Endothelial cell (in vitro differentiated cells): Measurements from ENCODE around the gene GNG3. TPM values are rescaled to one million over a fixed set of nuclear protein-coding genes. Genes with fewer than 3 reads are reported as not detected.

Experiments
- DNase-seq: peaks from one replicate; pipeline ENCODE4 v3.0.0; 2021; ENCODE audit warnings: low spot score
- H3K27ac Mint-ChIP-seq: one replicate; pipeline ENCODE4 v1.8.0; 2021; ENCODE audit warnings: mixed read lengths, inconsistent platforms; ENCODE audit not compliant: unreplicated experiment
- H3K27me3 Mint-ChIP-seq: one replicate; pipeline ENCODE4 v1.8.0; 2021; ENCODE audit warnings: mild to moderate bottlenecking, moderate library complexity, mixed read lengths, inconsistent platforms; ENCODE audit not compliant: unreplicated experiment
- H3K36me3 Mint-ChIP-seq: one replicate; pipeline ENCODE4 v1.8.0; 2021; ENCODE audit warnings: mild to moderate bottlenecking, low read depth, mixed read lengths, inconsistent platforms; ENCODE audit not compliant: unreplicated experiment
- H3K4me1 Mint-ChIP-seq: one replicate; pipeline ENCODE4 v1.8.0; 2021; ENCODE audit warnings: mild to moderate bottlenecking, mixed read lengths, inconsistent platforms; ENCODE audit not compliant: unreplicated experiment
- H3K4me3 Mint-ChIP-seq: one replicate; pipeline ENCODE4 v1.8.0; 2021; ENCODE audit warnings: mild to moderate bottlenecking, mixed read lengths, inconsistent platforms; ENCODE audit not compliant: unreplicated experiment
- H3K9me3 Mint-ChIP-seq: one replicate; pipeline ENCODE4 v1.8.0; 2021; ENCODE audit warnings: mixed read lengths, inconsistent platforms; ENCODE audit not compliant: unreplicated experiment
- long read RNA-seq: library from polyadenylated mRNA; unstranded; transcript quantifications from one replicate; pipeline ENCODE4 v2.0.0, GENCODE V29; 2020; ENCODE audit not compliant: unreplicated experiment
- total RNA-seq: library from RNA; stranded (reverse); fragmentation: NEBNext Ultra II Directional; extraction: Animal tissue kit (Norgen Biotek cat#: 25700); gene quantifications from one replicate; pipeline ENCODE4 v1.2.1, GENCODE V29; 2021; ENCODE audit not compliant: unreplicated experiment
- TF ChIP-seq, protein P1 (sequence below): fragments of 200-600 bp; sonication (generic); IDR thresholded peaks from one replicate; pipeline ENCODE4 v1.5.0; 2021; ENCODE audit warnings: antibody characterized with exemption; ENCODE audit not compliant: unreplicated experiment

Gene GNG3
- 1.1 TPM for total RNA-seq
- long read RNA-seq, partial matches to known transcripts, result 0 of 2 reads
- long read RNA-seq, other reads (novel, unspliced or antisense), result 0 of 2 reads

GRCh38 chr11:62707277-62707861 is at the start of gene GNG3, which contains the start of gene BSCL2:
GNG3 (plus strand) TSS chr11:62707676; CDS start chr11:62708296, 620 bp downstream.
BSCL2 (minus strand) TSS chr11:62707424; CDS start chr11:62707195, 229 bp downstream.
- TF ChIP-seq, protein P1, sequence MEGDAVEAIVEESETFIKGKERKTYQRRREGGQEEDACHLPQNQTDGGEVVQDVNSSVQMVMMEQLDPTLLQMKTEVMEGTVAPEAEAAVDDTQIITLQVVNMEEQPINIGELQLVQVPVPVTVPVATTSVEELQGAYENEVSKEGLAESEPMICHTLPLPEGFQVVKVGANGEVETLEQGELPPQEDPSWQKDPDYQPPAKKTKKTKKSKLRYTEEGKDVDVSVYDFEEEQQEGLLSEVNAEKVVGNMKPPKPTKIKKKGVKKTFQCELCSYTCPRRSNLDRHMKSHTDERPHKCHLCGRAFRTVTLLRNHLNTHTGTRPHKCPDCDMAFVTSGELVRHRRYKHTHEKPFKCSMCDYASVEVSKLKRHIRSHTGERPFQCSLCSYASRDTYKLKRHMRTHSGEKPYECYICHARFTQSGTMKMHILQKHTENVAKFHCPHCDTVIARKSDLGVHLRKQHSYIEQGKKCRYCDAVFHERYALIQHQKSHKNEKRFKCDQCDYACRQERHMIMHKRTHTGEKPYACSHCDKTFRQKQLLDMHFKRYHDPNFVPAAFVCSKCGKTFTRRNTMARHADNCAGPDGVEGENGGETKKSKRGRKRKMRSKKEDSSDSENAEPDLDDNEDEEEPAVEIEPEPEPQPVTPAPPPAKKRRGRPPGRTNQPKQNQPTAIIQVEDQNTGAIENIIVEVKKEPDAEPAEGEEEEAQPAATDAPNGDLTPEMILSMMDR, result no peak
- DNase-seq, result peak; percentile 75
- peaks cover 17% of the 10 kb centered on the region for H3K36me3 Mint-ChIP-seq
- peak within 1 kb of the TSS; percentile 92 for H3K4me3 Mint-ChIP-seq
- H3K4me1 Mint-ChIP-seq, result peaks cover 28% of the 10 kb centered on the region
- peaks cover 9% of the 10 kb centered on the region for H3K27me3 Mint-ChIP-seq
- H3K27ac Mint-ChIP-seq, result peak within 1 kb of the TSS; percentile 89
- H3K9me3 Mint-ChIP-seq, result no peaks in the 10 kb centered on the region

DNA sequence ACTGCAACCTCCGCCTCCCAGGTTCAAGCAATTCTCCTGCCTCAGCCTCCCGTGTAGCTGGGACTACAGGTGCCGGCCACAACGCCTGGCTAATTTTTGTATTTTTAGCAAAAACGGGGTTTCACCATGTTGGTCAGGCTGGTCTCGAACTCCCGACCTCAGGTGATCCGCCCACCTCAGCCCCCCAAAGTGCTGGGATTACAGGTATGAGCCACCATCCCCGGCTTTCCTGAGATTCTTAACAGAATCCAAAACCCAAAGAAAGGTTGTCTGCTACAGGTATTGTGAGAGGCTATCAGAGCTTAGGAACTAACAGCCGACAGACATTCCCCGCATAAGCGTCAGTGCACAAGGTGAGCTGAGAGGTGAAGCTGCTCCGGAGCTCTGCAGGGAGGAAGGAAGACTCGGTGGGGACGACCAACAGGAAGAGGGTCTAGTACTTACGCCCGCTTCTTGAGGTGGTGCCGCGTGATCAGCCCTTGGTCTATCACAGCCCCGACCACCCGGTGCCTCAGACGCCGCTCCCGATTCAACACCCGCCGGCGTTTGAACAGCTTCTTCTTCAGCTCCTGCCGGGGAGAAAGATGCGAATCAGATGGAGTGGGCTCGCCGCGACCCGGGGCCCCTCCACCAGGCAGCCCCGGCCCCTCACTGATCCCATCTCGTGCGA is 42.9 kb upstream of the GNG3 start:
- Mint-ChIP-seq H3K27ac (peak overlapping the region; percentile 90), H3K36me3 (peaks cover 4% of the 10 kb centered on the region), H3K4me3 (peak overlapping the region; percentile 97), H3K4me1 (peaks cover 19% of the 10 kb centered on the region), H3K9me3 (no peaks in the 10 kb centered on the region), H3K27me3 (peaks cover 3% of the 10 kb centered on the region)
- TF ChIP-seq, protein P1, result no peak
- no peak for DNase-seq

- Mint-ChIP-seq H3K4me3 (peak within 1 kb of the TSS; percentile 97), H3K27me3 (peaks cover 3% of the 10 kb centered on the region), H3K27ac (peak within 1 kb of the TSS; percentile 90), H3K4me1 (peaks cover 20% of the 10 kb centered on the region), H3K36me3 (peaks cover 4% of the 10 kb centered on the region), H3K9me3 (no peaks in the 10 kb centered on the region)
- TF ChIP-seq, protein P1, result no peak
- peak; percentile 96 for DNase-seq
These were observed 42.3 kb upstream of the GNG3 start, which contains the start of the genes C11orf98 and CSKMT for GRCh38 chr11:62665075-62665598. C11orf98 (minus strand) TSS chr11:62665210; CDS start chr11:62665169, 41 bp downstream. CSKMT (plus strand) TSS chr11:62665312; CDS start chr11:62665880, 568 bp downstream.

GRCh38 chr11:62665599-62666258 is 41.7 kb upstream of the GNG3 start:
- Mint-ChIP-seq H3K4me3 (peak overlapping the region; percentile 97), H3K9me3 (no peaks in the 10 kb centered on the region), H3K4me1 (peaks cover 21% of the 10 kb centered on the region), H3K27me3 (peaks cover 3% of the 10 kb centered on the region), H3K36me3 (peaks cover 4% of the 10 kb centered on the region), H3K27ac (peak overlapping the region; percentile 90)
- TF ChIP-seq, protein P1, result no peak
- DNase-seq, result peak; percentile 52
